ENCODE results near the gene VAC14.

Gene VAC14

DNA sequence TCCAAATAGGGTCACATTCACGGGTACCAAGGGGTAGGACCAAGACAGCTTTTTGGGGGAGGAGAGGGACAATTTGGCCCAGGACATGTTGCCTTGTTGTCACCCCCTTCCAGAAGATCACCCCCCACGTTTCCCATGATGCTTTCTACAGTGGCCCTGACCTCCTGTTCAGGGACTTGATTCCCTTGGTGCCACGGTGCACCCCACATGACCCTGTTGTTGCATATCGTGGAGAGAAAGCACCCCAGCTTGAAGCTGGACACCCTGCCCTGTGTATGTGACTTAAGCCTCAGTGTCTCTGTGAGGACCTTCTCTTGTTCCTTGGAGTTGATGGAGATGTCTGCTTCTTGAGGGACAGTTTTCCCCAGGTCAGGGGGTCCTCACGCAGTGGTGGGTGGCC lies 142.0 kb downstream of the VAC14 start:
- DNase-seq: no peak
- H3K27ac Mint-ChIP-seq: no peak overlapping the region
- H3K27me3 Mint-ChIP-seq (ENCODE audit: low read depth, poor library complexity): no peaks in the 10 kb centered on the region
- no peak overlapping the region for H3K4me3 Mint-ChIP-seq
- TF ChIP-seq, protein P1, sequence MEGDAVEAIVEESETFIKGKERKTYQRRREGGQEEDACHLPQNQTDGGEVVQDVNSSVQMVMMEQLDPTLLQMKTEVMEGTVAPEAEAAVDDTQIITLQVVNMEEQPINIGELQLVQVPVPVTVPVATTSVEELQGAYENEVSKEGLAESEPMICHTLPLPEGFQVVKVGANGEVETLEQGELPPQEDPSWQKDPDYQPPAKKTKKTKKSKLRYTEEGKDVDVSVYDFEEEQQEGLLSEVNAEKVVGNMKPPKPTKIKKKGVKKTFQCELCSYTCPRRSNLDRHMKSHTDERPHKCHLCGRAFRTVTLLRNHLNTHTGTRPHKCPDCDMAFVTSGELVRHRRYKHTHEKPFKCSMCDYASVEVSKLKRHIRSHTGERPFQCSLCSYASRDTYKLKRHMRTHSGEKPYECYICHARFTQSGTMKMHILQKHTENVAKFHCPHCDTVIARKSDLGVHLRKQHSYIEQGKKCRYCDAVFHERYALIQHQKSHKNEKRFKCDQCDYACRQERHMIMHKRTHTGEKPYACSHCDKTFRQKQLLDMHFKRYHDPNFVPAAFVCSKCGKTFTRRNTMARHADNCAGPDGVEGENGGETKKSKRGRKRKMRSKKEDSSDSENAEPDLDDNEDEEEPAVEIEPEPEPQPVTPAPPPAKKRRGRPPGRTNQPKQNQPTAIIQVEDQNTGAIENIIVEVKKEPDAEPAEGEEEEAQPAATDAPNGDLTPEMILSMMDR (IDR thresholded peaks at IDR 0.05): no peak
- no peaks in the 10 kb centered on the region for H3K9me3 Mint-ChIP-seq
- H3K36me3 Mint-ChIP-seq (ENCODE audit: low read depth): no peaks in the 10 kb centered on the region
- H3K4me1 Mint-ChIP-seq: peaks cover 6% of the 10 kb centered on the region

DNA sequence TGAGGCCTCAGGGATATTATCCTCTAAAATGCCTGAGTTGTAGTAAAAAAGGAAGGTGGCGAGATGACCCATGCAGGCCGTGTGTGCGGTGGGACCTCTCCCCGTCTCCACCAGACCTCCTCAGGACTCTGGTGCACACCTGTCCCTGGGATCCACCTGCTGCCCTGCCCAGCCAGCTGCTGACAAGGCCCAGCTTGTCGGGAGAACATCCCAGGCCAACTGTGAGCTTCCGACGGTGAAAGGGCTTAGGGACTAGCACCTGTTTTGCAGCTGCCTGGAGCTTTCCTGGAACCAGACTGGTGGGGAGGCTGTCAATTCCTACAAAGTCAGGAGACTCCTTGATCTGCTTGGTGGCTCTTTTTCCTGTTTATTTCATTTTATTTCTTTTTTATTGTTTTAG lies 143.0 kb downstream of the VAC14 start:
- TF ChIP-seq, protein P1 (IDR thresholded peaks at IDR 0.05): no peak
- no peaks in the 10 kb centered on the region for H3K27me3 Mint-ChIP-seq (ENCODE audit: low read depth, poor library complexity)
- H3K9me3 Mint-ChIP-seq: no peaks in the 10 kb centered on the region
- H3K27ac Mint-ChIP-seq: no peak overlapping the region
- H3K4me3 Mint-ChIP-seq: no peak overlapping the region
- peaks cover 9% of the 10 kb centered on the region for H3K4me1 Mint-ChIP-seq
- DNase-seq: no peak
- H3K36me3 Mint-ChIP-seq (ENCODE audit: low read depth): no peaks in the 10 kb centered on the region

DNA sequence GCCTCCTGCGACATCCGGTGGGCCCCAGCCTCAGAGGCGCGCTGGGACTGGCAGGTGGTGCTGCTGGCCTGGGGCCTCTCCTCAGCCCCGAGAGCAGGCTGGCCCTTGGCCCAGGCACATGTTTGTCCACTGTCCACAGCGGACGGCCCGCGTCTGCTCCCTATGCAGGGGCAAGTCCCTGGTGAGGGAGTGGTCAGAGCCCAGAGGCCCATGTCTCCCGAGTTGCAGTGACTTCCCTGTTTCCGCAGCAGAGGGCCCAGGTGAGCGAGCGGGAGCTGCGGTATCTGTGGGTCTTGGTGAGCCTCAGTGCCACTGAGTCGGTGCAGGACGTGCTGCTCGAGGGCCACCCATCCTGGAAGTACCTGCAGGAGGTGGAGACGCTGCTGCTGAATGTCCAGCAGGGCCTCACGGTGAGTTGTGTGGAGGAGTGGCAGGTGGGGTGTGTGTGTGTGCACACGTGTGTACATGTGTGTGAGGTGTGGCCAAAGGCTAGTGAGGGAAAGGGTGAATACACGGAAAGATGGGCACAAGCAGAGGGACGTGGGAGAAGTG lies 144.2 kb downstream of the VAC14 start:
- no peaks in the 10 kb centered on the region for H3K27me3 Mint-ChIP-seq (ENCODE audit: low read depth, poor library complexity)
- no peak overlapping the region for H3K27ac Mint-ChIP-seq
- DNase-seq: no peak
- H3K36me3 Mint-ChIP-seq (ENCODE audit: low read depth): no peaks in the 10 kb centered on the region
- no peaks in the 10 kb centered on the region for H3K9me3 Mint-ChIP-seq
- H3K4me1 Mint-ChIP-seq: peaks cover 5% of the 10 kb centered on the region
- no peak overlapping the region for H3K4me3 Mint-ChIP-seq
- TF ChIP-seq, protein P1 (IDR thresholded peaks at IDR 0.05): no peak

DNA sequence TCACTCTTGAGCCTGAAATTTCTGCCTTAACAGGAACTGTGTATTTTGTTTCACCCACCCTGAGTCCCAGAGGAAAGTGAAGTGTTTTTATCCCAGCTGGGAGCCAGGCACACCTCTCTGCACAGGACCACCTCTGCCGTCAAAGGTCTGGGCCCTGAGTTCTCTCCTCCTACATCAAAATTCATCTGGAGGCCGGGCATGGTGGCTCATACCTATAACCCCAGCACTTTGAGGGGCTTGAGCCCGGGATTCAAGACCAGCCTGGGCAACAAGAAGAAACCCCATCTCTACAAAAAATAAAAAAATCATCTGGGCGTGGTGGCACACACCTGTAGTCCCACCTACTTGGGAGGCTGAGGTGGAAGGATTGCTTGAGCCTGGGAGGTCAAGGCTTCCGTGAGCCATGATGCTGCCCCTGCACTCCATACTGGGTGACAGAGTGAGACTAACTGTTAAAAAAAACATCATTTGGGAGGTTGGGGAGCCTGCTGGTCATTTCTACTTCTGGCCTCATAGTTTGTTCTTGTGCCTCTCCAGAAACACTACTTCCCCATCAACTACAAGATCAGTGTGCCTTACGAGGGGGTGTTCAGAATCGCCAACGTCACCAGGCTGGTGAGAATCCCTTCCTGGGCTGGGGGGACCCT lies 144.8 kb downstream of the VAC14 start:
- H3K4me1 Mint-ChIP-seq: peaks cover 5% of the 10 kb centered on the region
- no peaks in the 10 kb centered on the region for H3K9me3 Mint-ChIP-seq
- DNase-seq: no peak
- no peaks in the 10 kb centered on the region for H3K36me3 Mint-ChIP-seq (ENCODE audit: low read depth)
- no peaks in the 10 kb centered on the region for H3K27me3 Mint-ChIP-seq (ENCODE audit: low read depth, poor library complexity)
- no peak overlapping the region for H3K27ac Mint-ChIP-seq
- TF ChIP-seq, protein P1 (IDR thresholded peaks at IDR 0.05): no peak
- H3K4me3 Mint-ChIP-seq: no peak overlapping the region

DNA sequence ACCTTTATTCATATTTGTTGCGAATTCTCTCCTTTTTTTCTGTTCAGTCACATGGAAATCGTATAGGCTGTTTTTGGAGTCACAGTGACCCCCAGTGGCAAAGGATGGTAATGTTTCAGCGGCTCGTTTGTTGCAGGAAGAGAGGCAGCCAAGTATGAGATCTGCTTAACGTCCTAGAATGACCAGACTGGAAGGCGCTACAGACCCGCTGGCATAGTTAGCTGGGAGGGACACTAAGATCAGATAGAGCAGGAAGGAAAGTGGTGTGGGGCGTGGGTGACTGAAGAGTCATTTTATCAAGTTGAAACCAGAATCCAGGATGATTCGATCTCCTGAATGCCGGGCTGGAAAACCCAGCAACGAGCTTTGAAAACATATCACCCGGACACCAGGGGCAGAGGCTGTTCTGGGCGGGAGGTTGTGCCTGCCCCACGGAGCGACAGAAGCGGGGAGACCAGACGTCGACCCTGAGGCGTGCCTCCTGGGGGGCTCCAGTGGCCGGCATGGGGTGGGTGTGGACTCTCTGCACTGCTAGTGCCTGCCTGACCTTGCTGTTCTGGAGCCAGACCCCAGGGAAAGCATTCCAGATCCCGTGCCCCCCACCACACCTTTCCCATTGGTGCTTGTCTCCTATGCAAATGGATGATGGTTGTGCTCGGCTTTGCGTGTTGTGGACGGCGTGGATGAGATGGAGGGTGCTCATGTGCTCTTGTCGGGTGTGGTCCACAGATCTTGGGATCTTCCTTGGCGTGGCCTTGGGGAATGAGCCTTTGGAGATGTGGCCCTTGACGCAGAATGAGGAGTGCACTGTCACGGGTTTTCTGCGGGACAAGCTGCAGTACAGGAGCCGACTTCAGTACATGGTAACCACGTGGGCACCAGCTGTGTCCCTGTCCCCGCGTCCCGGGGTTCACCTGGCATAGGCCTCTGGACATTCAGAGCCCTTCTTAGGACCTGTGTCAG lies 146.9 kb downstream of the VAC14 start:
- H3K4me1 Mint-ChIP-seq: peaks cover 5% of the 10 kb centered on the region
- DNase-seq: peak; percentile 85

More for the DNA sequence above, 146.9 kb downstream of the VAC14 start:
- Mint-ChIP-seq H3K27ac (no peak overlapping the region), H3K27me3 (ENCODE audit: low read depth, poor library complexity) (no peaks in the 10 kb centered on the region), H3K4me3 (peak overlapping the region; percentile 8), H3K36me3 (ENCODE audit: low read depth) (no peaks in the 10 kb centered on the region), H3K9me3 (peaks cover 2% of the 10 kb centered on the region)
- TF ChIP-seq, protein P1 (IDR thresholded peaks at IDR 0.05): peak; percentile 88

Data from nephron progenitor cell (in vitro differentiated cells).